Esophagus squamous epithelium (tissue), 5 donors: Measurements from ENCODE around the gene UBR3. TPM values are rescaled to one million over a fixed set of nuclear protein-coding genes. Genes with fewer than 3 reads are reported as not detected.
"Not testable (repeated sequence)": the region's sequence is repeated elsewhere in the genome, so short reads cannot be mapped to it uniquely, and the experiment has no call there.

Experiments used
- DNase-seq: peaks from one replicate; lab custom pipeline; 2025; lab: John Stamatoyannopoulos, UW
- H3K27ac ChIP-seq, 4 donors: fragments of 200-600 bp; sonication (generic); one replicate each; pipeline ENCODE4 v1.5.1; 2016 to 2019; ENCODE audit warnings: mild to moderate bottlenecking in 1 of 4
- H3K27me3 ChIP-seq, 4 donors: fragments of 200-600 bp; sonication (generic); 1 replicate in 3 of 4; 2 replicates in 1 of 4; pipeline versions ENCODE4 v1.5.1 to v1.6.0; 2017 to 2021; ENCODE audit warnings: antibody characterized with exemption in 1 of 4
- H3K36me3 ChIP-seq, 3 donors: fragments of 200-600 bp; sonication (generic); one replicate each; pipeline ENCODE4 v1.5.1; 2016 to 2019
- H3K4me1 ChIP-seq, 3 donors: fragments of 200-600 bp; sonication (generic); one replicate each; pipeline ENCODE4 v1.5.1; 2017 to 2019
- H3K4me3 ChIP-seq, 4 donors: fragments of 200-600 bp; sonication (generic); 1 replicate in 3 of 4; 2 replicates in 1 of 4; pipeline ENCODE4 v1.5.1; 2016 to 2019; ENCODE audit warnings: mild to moderate bottlenecking in 2 of 4, moderate library complexity in 1 of 4
- H3K9me3 ChIP-seq, 3 donors: fragments of 200-600 bp; sonication (generic); one replicate each; pipeline ENCODE4 v1.5.1; 2016 to 2019
- POLR2A ChIP-seq, 4 donors: fragments of 450-650 bp; IDR thresholded peaks; one replicate each; pipeline ENCODE4 v1.6.1; 2017; ENCODE audit warnings: antibody characterized with exemption in 4 of 4, mild to moderate bottlenecking in 4 of 4, moderate library complexity in 3 of 4
- WGBS, 2 donors: methylation state at CpG; one replicate each; pipeline ENCODE4 v1.1.5; 2018; 5-methylcytosine and 5-hydroxymethylcytosine counted together
- intact Hi-C: fragments of 100-400 bp; cut with DNase I; formaldehyde crosslinking; loops from one replicate; pipeline ENCODE4 v1.15.0; 2022
- total RNA-seq, 4 donors: library from RNA; depleted of rRNA; stranded (reverse); fragments of >200 nt; gene quantifications; one replicate each; pipeline ENCODE4 v1.1.0, GENCODE V29; 2016
- TF ChIP-seq, protein P1 (sequence below), 6 experiments: fragments of 450-650 bp in 4 of 6; fragments of 200-600 bp in 2 of 6; sonication (generic) in 2 of 6; IDR thresholded peaks; one replicate each; pipeline ENCODE4 v1.5.1; 2016 to 2019; ENCODE audit warnings: antibody characterized with exemption in 6 of 6, mild to moderate bottlenecking in 4 of 6, moderate library complexity in 4 of 6
- donor health status: DM: yes; HTN: yes; CAD: no.

Gene UBR3
- total RNA-seq, 4 donors from 2014 or later = 26.9 to 56.8 (median 43.2) TPM

DNA sequence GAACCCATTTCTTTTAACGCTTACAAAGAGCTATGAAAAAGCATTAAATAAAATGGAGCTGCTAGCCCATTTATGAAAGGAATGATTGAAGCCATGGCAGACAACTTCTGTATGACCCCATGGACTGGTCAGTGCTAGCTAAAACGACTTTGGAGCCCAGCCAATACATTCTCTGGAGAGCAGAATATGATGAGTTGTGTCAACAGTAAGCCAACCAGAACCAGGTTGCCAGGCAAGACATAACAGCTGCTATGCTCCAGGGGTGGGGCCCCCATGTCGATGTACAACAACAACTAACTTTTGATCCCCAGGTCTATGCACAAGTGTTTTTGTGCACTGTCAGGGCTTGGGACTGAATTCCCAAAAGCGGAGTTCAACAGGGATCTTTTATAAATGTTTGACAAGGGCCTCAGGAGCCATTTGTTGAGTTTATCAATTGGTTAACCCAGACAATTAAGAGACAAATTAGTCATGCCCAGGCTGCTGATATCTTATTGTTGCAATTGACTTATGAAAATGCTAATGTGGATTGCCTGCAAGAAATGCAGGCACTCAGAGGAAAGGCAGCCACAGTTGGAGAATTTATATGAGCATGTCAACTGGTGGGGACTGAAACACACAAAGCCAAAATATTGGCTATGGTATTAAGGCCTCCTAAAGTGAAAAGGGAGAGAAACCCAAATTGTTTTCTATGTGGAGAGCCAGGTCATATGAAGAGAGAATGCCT is 286.1 kb downstream of the UBR3 start:
- H3K9me3 ChIP-seq = no peaks in the 10 kb centered on the region
- H3K27ac ChIP-seq = no peak overlapping the region
- intact Hi-C loops = no loop called here
- no peaks in the 10 kb centered on the region for H3K27me3 ChIP-seq
- no peaks in the 10 kb centered on the region for H3K36me3 ChIP-seq
- no peak for DNase-seq
- H3K4me1 ChIP-seq = no peaks in the 10 kb centered on the region
- 55 to 58% methylated on average over 4 of the region's 4 CpGs for WGBS, 2 donors
- no peak overlapping the region for H3K4me3 ChIP-seq
- no peak for TF ChIP-seq POLR2A (IDR thresholded peaks at IDR 0.05)
- TF ChIP-seq, protein P1, sequence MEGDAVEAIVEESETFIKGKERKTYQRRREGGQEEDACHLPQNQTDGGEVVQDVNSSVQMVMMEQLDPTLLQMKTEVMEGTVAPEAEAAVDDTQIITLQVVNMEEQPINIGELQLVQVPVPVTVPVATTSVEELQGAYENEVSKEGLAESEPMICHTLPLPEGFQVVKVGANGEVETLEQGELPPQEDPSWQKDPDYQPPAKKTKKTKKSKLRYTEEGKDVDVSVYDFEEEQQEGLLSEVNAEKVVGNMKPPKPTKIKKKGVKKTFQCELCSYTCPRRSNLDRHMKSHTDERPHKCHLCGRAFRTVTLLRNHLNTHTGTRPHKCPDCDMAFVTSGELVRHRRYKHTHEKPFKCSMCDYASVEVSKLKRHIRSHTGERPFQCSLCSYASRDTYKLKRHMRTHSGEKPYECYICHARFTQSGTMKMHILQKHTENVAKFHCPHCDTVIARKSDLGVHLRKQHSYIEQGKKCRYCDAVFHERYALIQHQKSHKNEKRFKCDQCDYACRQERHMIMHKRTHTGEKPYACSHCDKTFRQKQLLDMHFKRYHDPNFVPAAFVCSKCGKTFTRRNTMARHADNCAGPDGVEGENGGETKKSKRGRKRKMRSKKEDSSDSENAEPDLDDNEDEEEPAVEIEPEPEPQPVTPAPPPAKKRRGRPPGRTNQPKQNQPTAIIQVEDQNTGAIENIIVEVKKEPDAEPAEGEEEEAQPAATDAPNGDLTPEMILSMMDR (IDR thresholded peaks at IDR 0.05) = no peak

GRCh38 chr2:170115501-170116229 is 288.4 kb downstream of the UBR3 start:
- H3K27ac ChIP-seq = no peak overlapping the region
- H3K4me1 ChIP-seq = no peaks in the 10 kb centered on the region
- H3K36me3 ChIP-seq = no peaks in the 10 kb centered on the region
- no peak overlapping the region for H3K4me3 ChIP-seq
- H3K9me3 ChIP-seq = no peaks in the 10 kb centered on the region
- no peak for TF ChIP-seq POLR2A (IDR thresholded peaks at IDR 0.05)
- TF ChIP-seq, protein P1 (IDR thresholded peaks at IDR 0.05) = no peak
- no peaks in the 10 kb centered on the region for H3K27me3 ChIP-seq
- intact Hi-C loops = no loop called here
- DNase-seq = no peak
- WGBS, 2 donors = 53 to 64% methylated on average over 10 of the region's 10 CpGs

DNA sequence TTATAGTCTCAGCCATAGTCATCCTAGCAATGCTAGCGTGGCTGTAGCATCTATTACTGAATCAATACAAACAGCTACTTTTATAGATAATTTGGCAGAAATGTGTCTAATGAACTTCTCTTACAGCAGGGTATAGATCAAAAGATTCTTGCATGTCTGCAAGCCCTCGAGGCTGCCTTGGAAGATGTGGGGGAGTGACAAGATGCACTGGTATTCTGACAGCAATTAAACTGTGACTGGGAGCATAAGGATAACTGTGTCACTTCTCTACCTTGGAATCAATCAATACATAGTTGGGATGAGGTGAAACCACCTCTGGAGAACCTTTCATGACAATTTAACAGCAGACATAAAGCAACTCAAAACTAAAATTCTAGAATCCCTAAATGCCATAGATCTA is 291.4 kb downstream of the UBR3 start:
- 59 to 68% methylated on average over 2 of the region's 2 CpGs for WGBS, 2 donors
- intact Hi-C loops = no loop called here
- no peaks in the 10 kb centered on the region for H3K27me3 ChIP-seq
- peaks cover 0 to 10% (median 4%) of the 10 kb centered on the region in 3 donors for H3K4me1 ChIP-seq
- H3K36me3 ChIP-seq = no peaks in the 10 kb centered on the region
- H3K9me3 ChIP-seq = no peaks in the 10 kb centered on the region
- no peak overlapping the region for H3K27ac ChIP-seq
- DNase-seq = no peak
- no peak for TF ChIP-seq POLR2A (IDR thresholded peaks at IDR 0.05)
- TF ChIP-seq, protein P1 (IDR thresholded peaks at IDR 0.05) = no peak
- H3K4me3 ChIP-seq = no peak overlapping the region

DNA sequence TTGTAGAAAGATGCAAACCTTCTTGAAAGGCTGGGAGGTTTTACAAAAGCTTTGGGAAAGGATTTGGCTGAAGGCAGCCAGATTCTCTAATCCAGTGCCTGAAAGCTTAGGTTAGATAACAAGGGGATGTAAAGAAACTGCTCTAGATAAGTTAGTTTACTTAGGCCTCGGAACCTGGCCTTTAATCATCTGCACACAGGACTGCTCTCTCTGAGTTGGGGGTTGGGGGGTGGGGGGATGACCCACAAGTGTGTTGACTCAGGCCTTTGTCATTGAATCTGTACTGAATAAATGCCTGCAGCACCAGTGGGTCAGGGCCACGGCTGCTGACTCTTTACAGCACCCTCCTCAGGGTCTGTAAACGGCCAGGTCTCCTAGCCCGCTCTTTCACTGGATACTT is 292.1 kb downstream of the UBR3 start:
- H3K9me3 ChIP-seq, DNase-seq, H3K27me3 ChIP-seq, intact Hi-C loops, H3K36me3 ChIP-seq, H3K27ac ChIP-seq, H3K4me3 ChIP-seq: not testable (repeated sequence)
- H3K4me1 ChIP-seq = peaks cover 0 to 14% (median 6%) of the 10 kb centered on the region in 3 donors
- WGBS, 2 donors = 73 to 75% methylated on average over 4 of the region's 4 CpGs

DNA sequence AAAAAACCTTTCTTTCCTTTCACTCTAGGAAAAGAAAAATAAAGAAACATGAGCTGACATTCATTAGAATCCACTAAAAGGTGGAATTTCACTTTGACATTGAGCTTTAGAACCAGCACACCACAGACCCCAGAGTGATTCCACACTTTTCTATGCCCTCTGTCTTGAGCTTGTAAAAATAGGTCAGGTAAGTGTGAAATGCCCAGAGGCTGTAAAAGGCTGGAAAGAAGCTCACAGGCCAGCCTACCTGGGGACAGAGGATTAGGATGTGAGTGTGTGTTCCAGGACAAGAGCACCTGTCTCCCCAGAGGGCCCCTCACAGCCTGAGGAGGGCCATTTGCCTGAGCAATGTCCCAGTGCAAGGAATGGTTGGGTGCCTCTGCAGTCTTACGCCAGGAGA is 294.4 kb downstream of the UBR3 start:
- TF ChIP-seq POLR2A (IDR thresholded peaks at IDR 0.05) = no peak
- H3K27me3 ChIP-seq = no peaks in the 10 kb centered on the region
- H3K27ac ChIP-seq = no peak overlapping the region
- no peak overlapping the region for H3K4me3 ChIP-seq
- 100% methylated on average over 1 of the region's 1 CpG for WGBS, 2 donors
- intact Hi-C loops = no loop called here
- no peak for DNase-seq
- H3K9me3 ChIP-seq = no peaks in the 10 kb centered on the region
- peaks cover 0 to 20% (median 6%) of the 10 kb centered on the region in 3 donors for H3K4me1 ChIP-seq
- H3K36me3 ChIP-seq = no peaks in the 10 kb centered on the region

DNA sequence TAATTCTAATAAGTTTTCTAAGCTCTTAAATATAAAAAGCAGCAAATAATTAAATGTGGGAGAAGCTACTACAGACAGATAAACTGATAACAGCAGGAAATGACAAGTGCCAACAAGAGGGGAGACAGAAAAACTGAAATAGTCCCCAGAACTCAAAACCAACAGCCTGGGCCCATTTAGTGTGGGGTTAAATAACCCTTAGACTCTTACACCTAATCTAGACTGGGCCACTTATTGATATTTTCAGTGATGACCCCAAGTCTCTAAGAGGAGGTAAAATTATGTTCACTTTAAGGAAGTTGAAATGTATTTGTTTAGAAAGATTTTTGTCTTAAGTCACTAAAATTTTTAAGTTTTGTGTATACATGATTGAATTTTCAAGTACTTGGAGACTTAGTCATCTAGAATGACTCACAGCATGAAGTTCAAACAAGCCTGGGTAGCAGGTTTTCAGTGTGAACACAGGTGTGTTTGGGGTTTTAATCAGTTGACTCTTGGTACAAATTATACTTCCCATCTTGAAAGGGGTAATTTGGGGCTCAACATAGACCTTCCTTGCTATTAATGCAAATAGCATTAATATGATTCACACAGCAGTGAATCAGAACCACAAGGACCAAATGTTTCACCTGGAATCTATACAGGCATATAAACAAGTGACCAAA is 295.8 kb downstream of the UBR3 start:
- peak overlapping the region in 1 of 4 donors; percentile 11 for H3K27ac ChIP-seq
- H3K36me3 ChIP-seq = no peaks in the 10 kb centered on the region
- peaks cover 0 to 20% (median 6%) of the 10 kb centered on the region in 3 donors for H3K4me1 ChIP-seq
- intact Hi-C loops = no loop called here
- no peak overlapping the region for H3K4me3 ChIP-seq
- H3K9me3 ChIP-seq = no peaks in the 10 kb centered on the region
- DNase-seq = no peak
- no peak for TF ChIP-seq POLR2A (IDR thresholded peaks at IDR 0.05)
- TF ChIP-seq, protein P1 (IDR thresholded peaks at IDR 0.05) = no peak
- H3K27me3 ChIP-seq = no peaks in the 10 kb centered on the region
